Measurements from ENCODE around the gene CFHR5. TPM values are rescaled to one million over a fixed set of nuclear protein-coding genes. Genes with fewer than 3 reads are reported as not detected.
A peak's percentile ranks its signal among the peaks of the same experiment; 100 is the strongest.

The CFHR5 gene
- total and polyA plus RNA-seq, 2 of the 4 experiments (the other 2 are of a cell fraction), result not detected

DNA sequence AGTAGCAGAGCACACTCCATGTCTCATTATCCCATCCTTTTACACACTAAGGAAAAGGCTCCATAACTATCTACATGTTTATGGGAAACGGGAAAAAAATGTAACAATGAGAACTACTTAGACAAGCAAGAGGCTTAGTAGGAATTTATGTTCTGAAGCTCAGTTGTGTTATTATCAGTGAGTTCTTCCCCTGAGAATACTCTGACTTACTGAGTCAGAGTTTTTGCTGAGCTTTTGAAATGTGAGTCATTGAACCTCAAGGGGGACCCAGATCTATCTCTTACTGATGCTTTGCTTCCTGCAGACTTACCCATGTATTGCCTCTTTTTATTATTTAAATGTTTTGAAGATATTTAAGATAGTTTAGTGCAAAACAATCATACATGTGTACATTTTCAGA is 20.1 kb downstream of the CFHR5 start:
- no peak overlapping the region for H4K5ac ChIP-seq (ENCODE audit: low read depth, low read length)
- H3K27ac ChIP-seq (ENCODE audit: insufficient read depth, low read length), result no peak overlapping the region
- DNase-seq, result peak; percentile 56
- dilution Hi-C loops (cut with HindIII; ENCODE audit: low sequenced_read_pairs, unreplicated experiment), result no loop called here
- H4K20me1 ChIP-seq (ENCODE audit: insufficient read depth, low read length), result no peaks in the 10 kb centered on the region
- peak; percentile 89 for ATAC-seq (ENCODE audit: low read depth)
- H3K56ac ChIP-seq (ENCODE audit: extremely low read depth, insufficient read depth, low read length), result no peak overlapping the region
- H2BK20ac ChIP-seq (ENCODE audit: low read depth, low read length), result no peak overlapping the region
- no peak overlapping the region for H3K4me3 ChIP-seq (ENCODE audit: insufficient read depth, low read depth, low read length)
- H3K79me1 ChIP-seq (ENCODE audit: low read depth in 1 of 2, low read length in 2 of 2), result no peaks in the 10 kb centered on the region
- in situ Hi-C loops (cut with MboI; ENCODE audit: low sequenced_read_pairs), result no loop called here
- intact Hi-C loops (cut with micrococcal nuclease), result loop anchor here (2.0 kb wide), 1 partner anchor 23 kb away; no protein-coding TSS in a partner anchor
- H2AK5ac ChIP-seq (ENCODE audit: low read depth, low read length), result no peak overlapping the region
- ChIA-PET POLR2A (ENCODE audit: unreplicated experiment) (no interaction called here), CTCF (no interaction called here)
- no peak overlapping the region for H3K4ac ChIP-seq (ENCODE audit: low read depth, low read length)
- no peak overlapping the region for H2AK9ac ChIP-seq (replicated peaks; ENCODE audit: low read depth, low read length, poor library complexity)
- TF ChIP-seq SMC3 (IDR thresholded peaks at IDR 0.05; ENCODE audit: low read depth, low read length) (no peak), MAZ (IDR thresholded peaks at IDR 0.05; ENCODE audit: borderline replicate concordance, low read depth, low read length) (no peak), CHD1 (IDR thresholded peaks at IDR 0.05; ENCODE audit: low read depth, low read length) (no peak), MAFK (IDR thresholded peaks at IDR 0.05; ENCODE audit: low read depth, low read length) (0 out of 2 replicates have a peak, but pooled peaks have one; percentile 20), BHLHE40 (IDR thresholded peaks at IDR 0.05; ENCODE audit: low read depth, low read length) (no peak), RFX5 (IDR thresholded peaks at IDR 0.05; ENCODE audit: low read depth, low read length) (no peak), NFE2L2 (IDR thresholded peaks at IDR 0.05; ENCODE audit: low read depth, low read length) (no peak)
- TF ChIP-seq, protein P1, sequence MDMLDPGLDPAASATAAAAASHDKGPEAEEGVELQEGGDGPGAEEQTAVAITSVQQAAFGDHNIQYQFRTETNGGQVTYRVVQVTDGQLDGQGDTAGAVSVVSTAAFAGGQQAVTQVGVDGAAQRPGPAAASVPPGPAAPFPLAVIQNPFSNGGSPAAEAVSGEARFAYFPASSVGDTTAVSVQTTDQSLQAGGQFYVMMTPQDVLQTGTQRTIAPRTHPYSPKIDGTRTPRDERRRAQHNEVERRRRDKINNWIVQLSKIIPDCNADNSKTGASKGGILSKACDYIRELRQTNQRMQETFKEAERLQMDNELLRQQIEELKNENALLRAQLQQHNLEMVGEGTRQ (IDR thresholded peaks at IDR 0.05; ENCODE audit: low read depth, low read length), result no peak
- no peak overlapping the region for H2BK15ac ChIP-seq (ENCODE audit: low read depth, low read length)
- H3K27me3 ChIP-seq (ENCODE audit: control insufficient read depth, insufficient read depth, low read length), result no peaks in the 10 kb centered on the region
- no peak overlapping the region for H2BK120ac ChIP-seq (ENCODE audit: low read depth, low read length)
- WGBS, 2 experiments (ENCODE audit: extremely low coverage in 2 of 2, insufficient read length in 1 of 2), result no CpG with 5 or more reads among the region's 1 CpG
- no peaks in the 10 kb centered on the region for H3K4me1 ChIP-seq (ENCODE audit: control insufficient read depth, insufficient read depth, low read length)
- H3K9ac ChIP-seq (ENCODE audit: low read depth, low read length), result no peak overlapping the region
- H2BK5ac ChIP-seq (ENCODE audit: low read depth, low read length, poor library complexity, severe bottlenecking), result no peak overlapping the region
- no peak overlapping the region for H2AFZ ChIP-seq (replicated peaks; ENCODE audit: low read length, poor library complexity)
- H3K4me2 ChIP-seq (ENCODE audit: low read depth, low read length), result no peak overlapping the region
- no peaks in the 10 kb centered on the region for H3K36me3 ChIP-seq (ENCODE audit: control insufficient read depth, insufficient read depth, low read length)
- no TSS peak for BruUV-seq (replicated peaks)
- no peak overlapping the region for H3K23ac ChIP-seq (ENCODE audit: low read depth, low read length)
- no peak overlapping the region for H3K14ac ChIP-seq (replicated peaks; ENCODE audit: low read depth, low read length)
- H3K18ac ChIP-seq (ENCODE audit: low read depth, low read length), result no peak overlapping the region
- H4K91ac ChIP-seq (ENCODE audit: insufficient read depth, low read depth, low read length), result no peak overlapping the region
- H3K9me3 ChIP-seq (ENCODE audit: control insufficient read depth, insufficient read depth, low read length), result no peaks in the 10 kb centered on the region
- H4K8ac ChIP-seq (ENCODE audit: low read depth in 2 of 2, low read length in 2 of 2), result no peak overlapping the region
- H3K9me1 ChIP-seq (ENCODE audit: insufficient read depth, low read length), result no peaks in the 10 kb centered on the region
